Stimulated activated CD8-positive, alpha-beta memory T cell treated with anti-CD3 and anti-CD28 coated beads, Interleukin-7, amount 100 ng/mL, for 24 hours (primary cell): Measurements from ENCODE around the gene TGFB1I1.
A peak's percentile ranks its signal among the peaks of the same experiment; 100 is the strongest.

Experiments
- DNase-seq: peaks from one replicate; pipeline ENCODE4 v3.0.0-alpha.2; 2020; ENCODE audit warnings: low read depth

Gene TGFB1I1

GRCh38 chr16:31452631-31453106 is 19.3 kb upstream of the TGFB1I1 start:
- DNase-seq, result no peak

- DNase-seq, result no peak
These were observed 18.4 kb upstream of the TGFB1I1 start for GRCh38 chr16:31453255-31454204.

- no peak for DNase-seq
These were observed 16.2 kb upstream of the TGFB1I1 start for GRCh38 chr16:31455601-31456314.

GRCh38 chr16:31456988-31457360 is 15.0 kb upstream of the TGFB1I1 start:
- no peak for DNase-seq

- DNase-seq, result no peak
These were observed 13.7 kb upstream of the TGFB1I1 start for GRCh38 chr16:31458073-31458843.

- DNase-seq, result peak; percentile 89
These were observed 12.9 kb upstream of the TGFB1I1 start, which contains the start of gene ARMC5 for GRCh38 chr16:31458844-31459686. TSS of gene ARMC5 (plus strand) at chr16:31459501. CDS start at chr16:31459525, 24 bp downstream.

- DNase-seq, result peak; percentile 100
These were observed 12.0 kb upstream of the TGFB1I1 start for GRCh38 chr16:31459687-31460581.

- DNase-seq, result no peak
These were observed 11.4 kb upstream of the TGFB1I1 start for GRCh38 chr16:31460582-31461002.

GRCh38 chr16:31461201-31461920 is 10.6 kb upstream of the TGFB1I1 start:
- no peak for DNase-seq

- no peak for DNase-seq
These were observed 9.8 kb upstream of the TGFB1I1 start for GRCh38 chr16:31461921-31462804.

GRCh38 chr16:31464348-31464769 is 7.6 kb upstream of the TGFB1I1 start:
- no peak for DNase-seq

- DNase-seq, result no peak
These were observed 7.1 kb upstream of the TGFB1I1 start for GRCh38 chr16:31464781-31465260.

- DNase-seq, result no peak
These were observed 6.1 kb upstream of the TGFB1I1 start for GRCh38 chr16:31465788-31466370.

GRCh38 chr16:31466381-31466841 is 5.5 kb upstream of the TGFB1I1 start:
- no peak for DNase-seq

- DNase-seq, result no peak
These were observed 4.7 kb upstream of the TGFB1I1 start for GRCh38 chr16:31467151-31467773.

GRCh38 chr16:31467858-31468257 is 4.1 kb upstream of the TGFB1I1 start:
- no peak for DNase-seq

- DNase-seq, result no peak
These were observed 1.3 kb upstream of the TGFB1I1 start for GRCh38 chr16:31470615-31471014.
